KOPT-K1 (cell line): ENCODE measurements around the gene LTA4H.

Experiments
- H3K27ac ChIP-seq: fragments of 200-600 bp; sonication (generic); 2 replicates; pipeline ENCODE4 v1.5.1; 2016; ENCODE audit warnings: antibody characterized with exemption, mild to moderate bottlenecking, low read depth, low read length; ENCODE audit not compliant: poor library complexity, severe bottlenecking
- H3K36me3 ChIP-seq: fragments of 200-600 bp; sonication (generic); 2 replicates; pipeline ENCODE4 v1.5.1; 2017; ENCODE audit warnings: antibody characterized with exemption, mild to moderate bottlenecking, low read length, moderate library complexity; ENCODE audit not compliant: insufficient read depth
- H3K9me3 ChIP-seq: fragments of 200-600 bp; sonication (generic); 2 replicates; pipeline ENCODE4 v1.5.1; 2017; ENCODE audit warnings: antibody characterized with exemption, low read length, mild to moderate bottlenecking; ENCODE audit not compliant: insufficient read depth, poor library complexity, severe bottlenecking

Gene LTA4H

DNA sequence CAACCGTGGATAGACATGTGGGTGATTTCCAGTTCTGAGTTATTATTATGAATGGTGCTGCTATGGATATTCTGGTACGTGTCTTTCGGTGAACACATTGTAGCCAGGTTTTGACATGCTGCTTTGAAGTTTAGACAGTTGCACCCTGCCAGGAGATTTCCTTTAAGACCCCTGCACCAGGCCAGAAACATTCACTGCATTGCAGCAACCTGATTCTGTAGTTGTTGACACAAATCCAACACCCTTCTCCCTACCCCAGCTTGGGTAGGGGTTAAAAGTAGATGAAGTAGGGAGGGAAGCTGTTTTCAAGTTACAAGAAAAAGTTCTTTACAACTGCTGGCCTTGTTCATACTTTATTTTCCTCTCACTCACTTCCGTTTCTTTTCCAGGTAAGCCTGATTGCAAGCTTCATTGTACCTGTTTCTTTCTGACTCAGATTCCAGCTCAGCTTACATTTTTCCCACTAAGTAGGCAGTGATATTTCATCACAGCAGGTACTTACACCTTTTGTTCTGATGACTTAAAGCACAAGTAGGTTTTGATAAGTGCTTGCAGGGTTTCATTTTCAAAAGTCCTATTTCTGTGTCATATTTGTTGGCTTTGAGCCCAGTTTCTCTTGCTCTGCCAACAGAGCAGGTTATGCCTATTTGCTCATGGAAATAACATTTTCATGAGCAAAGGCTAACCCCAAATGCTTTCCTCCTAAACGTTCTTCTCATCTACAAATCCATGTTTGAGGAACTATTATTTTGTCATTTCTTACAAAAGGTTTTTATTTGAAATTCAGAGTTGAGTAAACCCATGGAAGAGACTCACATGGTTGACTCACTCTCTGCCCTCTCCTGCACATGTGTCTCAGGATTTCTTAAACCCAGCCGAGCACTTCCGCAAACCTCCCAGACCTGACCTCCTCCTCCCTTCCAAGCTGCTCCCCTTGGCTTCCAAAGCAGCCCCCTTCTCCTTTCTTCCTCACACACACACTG lies 12.1 kb upstream of the LTA4H start:
- Histone ChIP-seq H3K9me3 (no peaks in the 10 kb centered on the region), H3K27ac (no peak overlapping the region), H3K36me3 (no peaks in the 10 kb centered on the region)

DNA sequence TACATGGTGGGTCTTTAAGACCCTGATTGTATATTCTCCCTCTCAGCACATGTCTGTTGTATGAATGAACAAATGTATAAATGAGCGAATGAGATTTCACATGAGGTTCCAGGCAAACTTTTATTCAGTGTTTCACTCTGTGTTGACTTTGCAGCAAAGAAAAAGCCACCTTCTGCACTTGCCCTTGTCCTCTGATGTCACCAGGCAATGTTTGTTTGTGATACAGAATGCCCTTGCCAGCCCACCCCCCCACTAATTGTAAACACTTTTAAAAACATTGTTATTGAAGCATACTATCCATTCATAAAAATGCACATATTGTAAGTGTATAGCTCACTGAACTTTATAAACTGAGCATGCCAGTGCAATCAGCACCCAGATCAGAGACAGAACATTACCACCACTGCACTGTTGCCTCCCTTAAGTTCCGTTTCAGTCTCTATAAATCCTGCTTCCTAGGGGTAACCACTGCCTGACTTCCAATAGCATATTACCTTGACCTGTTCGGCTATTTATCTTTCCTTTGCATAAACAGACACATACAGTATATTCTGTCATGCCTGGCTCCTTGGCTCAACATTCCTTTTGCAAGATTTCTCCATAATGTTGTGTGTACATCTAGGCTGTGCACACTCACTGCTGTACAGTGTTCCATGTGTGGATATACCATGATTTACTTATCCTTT lies 11.3 kb upstream of the LTA4H start:
- H3K36me3 ChIP-seq, result no peaks in the 10 kb centered on the region
- H3K9me3 ChIP-seq, result no peaks in the 10 kb centered on the region
- no peak overlapping the region for H3K27ac ChIP-seq

DNA sequence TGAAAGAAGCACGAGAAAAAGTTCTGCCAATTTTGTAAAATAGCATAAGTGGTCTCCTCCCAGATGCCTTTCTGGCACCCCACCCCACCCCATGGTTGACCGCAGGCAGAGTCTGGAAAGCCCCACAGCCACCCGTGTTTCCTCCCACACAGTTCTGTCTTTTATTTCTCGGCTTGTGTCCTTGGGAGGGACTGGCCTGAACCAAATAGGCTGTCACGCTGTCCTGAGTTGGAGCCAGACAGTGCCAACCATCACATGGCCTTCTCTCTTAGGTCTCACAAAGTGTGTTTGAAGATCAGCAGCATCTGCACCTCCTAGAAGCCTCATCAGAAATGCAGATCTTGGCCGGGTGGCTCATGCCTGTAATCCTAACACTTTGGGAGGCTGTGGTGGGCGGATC lies 10.2 kb upstream of the LTA4H start:
- H3K36me3 ChIP-seq, result no peaks in the 10 kb centered on the region
- no peaks in the 10 kb centered on the region for H3K9me3 ChIP-seq
- no peak overlapping the region for H3K27ac ChIP-seq

DNA sequence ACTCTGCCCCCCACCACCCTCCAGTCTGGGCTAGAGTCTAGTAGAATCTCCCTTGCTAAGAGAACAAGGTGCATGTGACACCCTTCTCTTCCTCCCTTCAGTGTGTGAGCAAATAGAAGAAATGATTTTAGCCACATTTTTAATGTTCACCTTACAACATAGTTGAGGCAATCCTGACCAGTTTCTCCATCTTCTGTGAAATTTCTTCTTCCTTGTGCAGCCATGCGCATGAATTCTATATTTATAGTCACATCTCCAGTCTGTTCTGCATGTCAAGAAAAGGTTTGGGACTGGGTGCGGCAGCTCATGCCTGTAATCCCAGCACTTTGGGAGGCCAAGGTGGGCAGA lies 9.5 kb upstream of the LTA4H start:
- no peak overlapping the region for H3K27ac ChIP-seq
- no peaks in the 10 kb centered on the region for H3K36me3 ChIP-seq
- H3K9me3 ChIP-seq, result no peaks in the 10 kb centered on the region

DNA sequence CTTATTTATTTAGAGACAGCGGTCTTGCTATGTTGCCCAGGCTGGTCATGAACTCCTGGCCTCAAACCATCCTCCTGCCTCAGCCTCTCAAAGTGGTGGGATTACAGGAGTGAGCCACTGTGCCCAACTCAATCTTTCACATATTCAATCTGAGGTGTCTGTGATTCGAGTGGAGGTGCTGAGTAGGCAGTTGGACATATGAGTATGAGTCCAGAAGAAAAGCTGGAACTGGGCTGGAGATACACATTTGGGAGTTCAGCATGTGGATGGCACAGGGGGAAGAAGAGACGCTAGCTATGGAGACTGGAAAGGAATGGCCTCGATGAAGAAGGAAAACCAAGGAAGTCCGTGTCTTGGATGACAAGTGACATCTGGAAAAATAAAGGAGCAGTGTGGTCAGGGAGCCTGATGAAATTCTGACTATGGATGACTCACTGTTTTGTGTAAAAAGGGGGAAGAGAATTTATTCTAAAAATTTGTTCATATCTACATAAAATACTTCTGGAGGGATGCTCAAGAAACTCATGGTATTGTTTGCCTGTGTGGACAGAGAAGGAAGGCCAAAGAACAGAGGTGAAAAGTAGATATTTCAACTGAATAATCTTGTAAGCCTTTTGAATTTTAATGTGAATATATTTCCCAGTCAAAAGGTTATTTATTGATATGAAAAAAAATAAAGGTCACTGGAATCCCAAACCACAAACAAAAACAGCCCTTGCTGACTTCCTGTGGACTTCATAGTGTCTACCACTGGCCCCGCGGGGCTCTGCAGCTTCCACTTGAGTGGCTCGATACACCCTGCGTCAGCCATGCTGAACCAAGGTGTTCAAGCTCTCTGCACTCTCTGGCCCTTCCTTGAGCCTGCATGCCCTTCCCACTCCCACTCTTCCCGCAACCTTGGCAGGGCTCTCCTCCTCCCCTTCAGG lies 8.9 kb upstream of the LTA4H start:
- H3K36me3 ChIP-seq, result no peaks in the 10 kb centered on the region
- H3K27ac ChIP-seq, result no peak overlapping the region
- no peaks in the 10 kb centered on the region for H3K9me3 ChIP-seq

DNA sequence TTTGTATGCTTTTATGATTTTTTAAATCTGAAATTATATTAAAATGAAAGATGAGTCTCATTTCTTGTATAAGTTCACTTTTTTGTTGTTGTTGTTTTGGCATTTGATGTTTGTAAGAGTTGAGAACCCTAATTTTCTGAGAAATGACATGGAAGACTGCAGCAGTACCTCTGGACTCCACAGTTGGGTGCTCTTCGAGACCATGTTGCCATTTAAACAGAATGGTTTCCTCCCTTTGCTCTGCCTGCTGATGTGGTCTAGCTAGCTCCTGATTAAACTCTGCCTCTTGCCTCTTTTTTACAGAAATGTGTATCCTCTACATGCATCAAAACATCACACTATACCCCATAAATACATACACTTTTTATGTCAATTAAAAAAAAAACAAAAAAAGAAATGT lies 5.8 kb upstream of the LTA4H start:
- Histone ChIP-seq H3K27ac (no peak overlapping the region), H3K36me3 (no peaks in the 10 kb centered on the region)

DNA sequence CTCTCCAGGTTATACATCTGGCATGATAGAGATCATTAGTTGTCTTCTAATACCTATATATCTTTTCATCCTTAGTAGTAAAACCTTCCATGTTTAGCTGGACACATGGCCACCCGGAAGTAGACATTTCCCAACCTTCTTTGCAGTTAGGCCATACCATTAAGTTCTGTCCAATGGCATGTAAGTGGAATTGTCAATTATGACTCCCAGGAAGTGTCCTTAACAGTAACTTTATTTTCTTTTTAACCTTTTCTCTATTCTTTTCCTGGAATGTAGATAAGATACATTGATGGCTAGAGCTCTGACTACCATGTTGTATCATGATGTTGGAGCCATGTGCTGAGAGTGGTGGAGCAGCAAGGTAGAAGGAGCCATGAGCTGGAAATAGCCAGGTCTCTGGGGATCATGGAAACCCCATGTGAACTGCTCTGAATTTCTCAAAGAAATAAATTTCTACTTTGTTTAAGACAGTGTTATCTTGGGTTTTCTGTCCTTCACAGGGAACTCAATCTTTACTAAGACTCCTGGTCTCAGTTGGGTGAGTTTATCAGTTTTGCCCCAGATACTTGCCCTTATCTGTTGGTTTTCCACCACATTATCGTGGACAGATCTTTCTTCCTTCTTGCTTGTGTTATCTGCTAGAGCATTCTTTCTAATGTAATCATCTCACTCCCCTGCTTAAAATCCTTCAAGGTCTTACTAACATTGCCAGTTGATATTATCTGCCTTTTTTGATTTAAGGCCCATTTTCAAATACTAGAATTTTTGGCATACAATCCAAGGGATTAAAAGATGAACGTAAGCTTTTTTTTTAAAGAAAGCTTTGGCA lies 5.1 kb upstream of the LTA4H start:
- Histone ChIP-seq H3K27ac (no peak overlapping the region), H3K36me3 (no peaks in the 10 kb centered on the region), H3K9me3 (no peaks in the 10 kb centered on the region)

More for the DNA sequence above, 5.8 kb upstream of the LTA4H start:
- H3K9me3 ChIP-seq, result no peaks in the 10 kb centered on the region

DNA sequence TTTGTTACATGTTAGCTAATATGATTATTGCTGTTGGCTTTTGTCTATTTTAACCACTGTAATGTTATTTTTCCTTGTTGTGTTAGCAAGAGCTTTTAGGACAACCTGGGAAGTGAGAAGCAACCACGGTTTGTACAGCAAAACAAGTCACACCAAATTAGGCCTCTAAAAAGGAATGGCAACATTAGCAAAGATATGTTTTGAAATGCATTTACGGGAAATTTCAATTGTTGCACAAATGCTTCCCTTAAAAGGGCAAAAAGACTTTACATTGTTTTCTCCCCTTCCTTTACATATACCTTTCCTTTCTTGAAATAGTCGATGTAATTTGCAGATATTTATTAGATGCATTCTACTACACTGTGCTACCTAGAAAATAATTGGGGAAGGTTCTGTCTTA lies 4.1 kb upstream of the LTA4H start:
- no peak overlapping the region for H3K27ac ChIP-seq
- no peaks in the 10 kb centered on the region for H3K9me3 ChIP-seq
- H3K36me3 ChIP-seq, result no peaks in the 10 kb centered on the region

DNA sequence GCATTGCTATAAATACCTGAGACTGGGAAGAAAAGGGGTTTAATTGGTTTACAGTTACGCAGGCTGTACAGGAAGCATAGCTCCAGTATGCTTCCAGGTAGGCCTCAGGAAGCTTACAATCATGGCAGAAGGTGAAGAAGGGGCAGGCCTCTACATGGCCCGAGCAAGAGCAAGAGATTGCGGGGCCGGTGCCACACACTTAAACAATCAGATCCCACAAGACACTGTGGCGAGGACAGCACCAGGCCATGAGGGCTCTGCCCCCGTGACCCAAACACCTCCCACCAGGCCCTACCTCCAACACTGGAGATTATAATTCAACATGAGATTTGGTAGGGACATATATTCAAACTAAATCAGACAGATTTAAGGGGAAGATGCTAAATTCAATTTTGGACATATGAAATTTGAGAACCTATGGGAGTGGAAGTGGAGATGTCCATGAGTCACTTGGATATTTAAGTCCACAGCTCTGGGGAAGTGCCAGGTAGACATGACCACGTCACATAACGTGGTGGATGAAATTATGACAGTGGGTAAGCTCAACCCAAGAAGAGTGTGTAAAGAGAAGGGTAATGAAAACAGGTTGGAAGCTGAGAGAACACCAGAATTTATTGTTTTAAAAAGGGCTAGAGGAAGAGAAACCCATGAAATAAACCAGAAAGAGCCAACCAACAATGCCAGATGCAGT lies 1.5 kb upstream of the LTA4H start:
- H3K36me3 ChIP-seq, result no peaks in the 10 kb centered on the region
- no peak overlapping the region for H3K27ac ChIP-seq
- H3K9me3 ChIP-seq, result no peaks in the 10 kb centered on the region

DNA sequence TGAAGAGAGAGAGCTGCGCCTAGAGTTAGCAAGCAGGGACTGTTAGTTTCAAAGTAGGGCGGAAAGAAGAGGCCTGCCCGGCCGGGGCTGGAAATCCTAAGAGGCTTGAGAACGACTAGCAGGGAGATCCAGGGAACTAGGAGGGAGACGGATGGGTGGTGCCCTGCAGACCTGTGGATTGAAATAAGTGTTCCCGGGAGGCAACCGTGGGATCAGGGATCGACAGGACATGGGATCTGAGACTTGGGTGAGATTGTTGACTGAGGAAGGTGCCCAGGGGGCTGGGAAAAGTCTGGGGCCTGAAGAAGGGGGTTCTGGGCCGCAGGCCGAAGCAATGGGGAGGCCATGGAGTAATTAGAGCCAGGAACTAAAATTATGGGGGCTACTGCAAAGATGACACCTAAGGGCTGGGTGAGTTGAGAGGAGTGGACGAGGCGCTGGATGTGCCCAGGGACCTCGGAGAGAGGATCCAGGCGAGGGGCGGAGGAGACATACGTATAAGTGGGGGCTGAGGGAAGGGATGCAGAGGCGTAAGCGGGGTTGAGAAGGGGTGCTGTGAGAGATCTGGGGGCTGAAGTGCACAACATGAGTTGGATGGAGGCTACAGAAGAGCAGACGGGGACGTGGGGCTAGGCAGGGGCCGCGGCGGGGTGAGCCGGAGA lies 635 bp downstream of the LTA4H start:
- H3K36me3 ChIP-seq, result no peaks in the 10 kb centered on the region
- H3K27ac ChIP-seq, result peak overlapping the region; percentile 51
- H3K9me3 ChIP-seq, result no peaks in the 10 kb centered on the region

DNA sequence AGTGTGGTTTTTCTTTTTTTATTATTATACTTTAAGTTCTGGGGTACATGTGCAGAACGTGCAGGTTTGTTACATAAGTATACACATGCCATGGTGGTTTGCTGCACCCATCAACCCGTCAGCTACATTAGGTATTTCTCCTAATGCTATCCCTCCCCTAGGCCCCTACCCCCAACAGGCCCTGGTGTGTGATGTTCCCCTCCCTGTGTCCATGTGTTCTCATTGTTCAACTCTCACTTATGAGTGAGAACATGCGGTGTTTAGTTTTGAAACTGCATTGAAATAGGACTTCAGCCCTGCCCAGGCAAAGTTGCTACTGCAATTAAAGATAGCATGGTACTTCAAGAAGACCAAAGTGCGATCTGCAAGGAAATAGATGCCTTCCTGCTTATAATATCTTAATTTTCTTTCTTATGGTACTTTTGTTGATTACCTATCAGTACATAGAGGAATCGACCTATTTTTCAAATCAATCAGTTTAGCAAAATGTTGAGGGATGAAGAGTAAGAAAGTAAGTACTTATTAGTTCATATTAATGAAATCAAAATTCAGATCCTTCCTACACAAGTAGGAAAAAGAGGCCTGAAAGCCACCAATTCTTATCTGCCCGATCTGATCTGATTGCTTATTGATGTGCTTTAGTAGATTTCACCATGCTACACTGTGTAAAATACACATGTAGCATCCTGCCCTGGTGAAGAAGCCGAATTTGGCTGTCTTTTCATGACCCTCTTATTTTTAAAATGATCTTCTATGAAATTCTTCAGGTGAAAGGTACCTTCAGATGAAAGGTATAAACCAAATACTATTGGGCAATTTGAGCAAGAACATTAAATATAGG lies 1.6 kb downstream of the LTA4H start:
- no peak overlapping the region for H3K27ac ChIP-seq
- H3K9me3 ChIP-seq, result no peaks in the 10 kb centered on the region
- no peaks in the 10 kb centered on the region for H3K36me3 ChIP-seq

DNA sequence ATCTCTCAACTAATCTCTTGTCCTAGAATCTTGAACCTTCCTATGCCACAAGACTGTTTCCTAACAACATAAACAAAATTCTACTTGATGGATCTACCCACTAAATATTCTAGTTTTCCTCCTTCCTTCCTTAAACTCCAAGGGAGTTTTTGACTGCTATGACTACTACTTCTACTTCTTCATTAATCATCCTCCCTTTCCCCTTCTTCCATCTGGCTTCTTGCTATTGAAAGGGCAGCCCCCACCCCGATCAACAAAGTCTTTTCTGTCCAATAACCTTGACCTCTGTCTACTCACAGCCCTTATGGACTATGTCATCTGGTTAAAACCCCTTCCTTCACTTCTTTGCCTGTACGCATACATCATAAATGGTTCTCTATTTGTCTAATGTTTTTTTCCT lies 5.6 kb downstream of the LTA4H start:
- Histone ChIP-seq H3K9me3 (no peaks in the 10 kb centered on the region), H3K27ac (no peak overlapping the region), H3K36me3 (peaks cover 24% of the 10 kb centered on the region)

DNA sequence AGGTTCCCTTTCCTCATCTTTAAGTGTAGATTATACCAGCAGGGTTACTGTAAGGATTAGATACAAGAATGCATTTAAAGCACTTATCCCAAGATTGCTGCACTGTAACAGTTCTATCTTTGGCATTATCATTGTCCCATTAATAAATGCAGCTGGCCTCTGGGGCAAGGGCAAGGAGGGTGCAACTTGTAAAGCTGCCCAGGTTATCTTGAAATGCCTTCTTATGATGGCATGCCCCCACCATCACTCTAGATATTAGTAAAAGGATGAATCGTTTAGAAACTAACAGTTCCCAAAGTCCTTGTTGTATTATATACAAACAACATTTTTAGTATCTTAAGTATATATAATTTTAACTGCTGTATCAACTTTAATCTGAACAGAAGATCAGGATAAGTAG lies 6.8 kb downstream of the LTA4H start:
- H3K36me3 ChIP-seq, result peaks cover 33% of the 10 kb centered on the region
- no peak overlapping the region for H3K27ac ChIP-seq
- H3K9me3 ChIP-seq, result no peaks in the 10 kb centered on the region
